Keratinocyte (primary cell): ENCODE data around the gene AP1AR. TPM values are rescaled to one million over a fixed set of nuclear protein-coding genes. Genes with fewer than 3 reads are reported as not detected.

ENCODE experiments used
- DNase-seq: peaks from one replicate; pipeline ENCODE4 v3.0.0-alpha.2; 2011; ENCODE audit warnings: low read depth, missing footprints, low spot score
- FAIRE-seq: peaks from 2 replicates; lab custom pipeline; 2011; peaks lifted over from hg19 to GRCh38; lab: Jason Lieb, UNC
- H2AFZ ChIP-seq: 2 replicates; pipeline ENCODE4 v1.6.0; 2012; ENCODE audit warnings: low read length, control low read depth, inconsistent platforms; ENCODE audit not compliant: control insufficient read depth
- H3K27ac ChIP-seq: 2 replicates; pipeline ENCODE4 v1.5.1; 2011; ENCODE audit warnings: low read length; ENCODE audit not compliant: control insufficient read depth, insufficient read depth
- H3K27me3 ChIP-seq: 3 replicates; pipeline ENCODE4 v1.6.0; 2011; ENCODE audit warnings: low read length; ENCODE audit not compliant: control insufficient read depth, insufficient read depth; ENCODE audit errors: extremely low read depth
- H3K36me3 ChIP-seq, 2 experiments: 2 replicates in 1 of 2; 3 replicates in 1 of 2; pipeline ENCODE4 v1.5.1; 2011; ENCODE audit warnings: low read length in 2 of 2, mild to moderate bottlenecking in 1 of 2; ENCODE audit not compliant: control insufficient read depth in 2 of 2, insufficient read depth in 2 of 2; ENCODE audit errors: extremely low read depth in 1 of 2
- H3K4me1 ChIP-seq: 3 replicates; pipeline ENCODE4 v1.5.1; 2011; ENCODE audit warnings: low read length; ENCODE audit not compliant: control insufficient read depth, insufficient read depth; ENCODE audit errors: extremely low read depth
- H3K4me2 ChIP-seq: 3 replicates; pipeline ENCODE4 v1.6.0; 2011; ENCODE audit warnings: low read depth, low read length; ENCODE audit not compliant: control insufficient read depth, insufficient read depth; ENCODE audit errors: extremely low read depth
- H3K4me3 ChIP-seq, 3 experiments: fragments of 200-600 bp in 1 of 3; sonication (generic) in 1 of 3; 2 replicates in 2 of 3; 3 replicates in 1 of 3; pipeline ENCODE4 v1.5.1; 2011 to 2016; ENCODE audit warnings: low read length in 3 of 3, mild to moderate bottlenecking in 3 of 3, control low read depth in 2 of 3, inconsistent platforms in 1 of 3, low read depth in 1 of 3, mixed read lengths in 1 of 3, mixed run types in 1 of 3, moderate library complexity in 1 of 3; ENCODE audit not compliant: control insufficient read depth in 2 of 3, insufficient read depth in 2 of 3; ENCODE audit errors: extremely low read depth in 1 of 3
- H3K79me2 ChIP-seq: 2 replicates; pipeline ENCODE4 v1.6.0; 2012; ENCODE audit warnings: low read length; ENCODE audit not compliant: control insufficient read depth, insufficient read depth
- H3K9ac ChIP-seq: 3 replicates; pipeline ENCODE4 v1.6.0; 2011; ENCODE audit warnings: low read length; ENCODE audit not compliant: control insufficient read depth, insufficient read depth; ENCODE audit errors: extremely low read depth
- H3K9me1 ChIP-seq: 3 replicates; pipeline ENCODE4 v1.6.0; 2011; ENCODE audit warnings: low read length; ENCODE audit not compliant: control insufficient read depth, insufficient read depth; ENCODE audit errors: extremely low read depth
- H3K9me3 ChIP-seq: 2 replicates; pipeline ENCODE4 v1.5.1; 2012; ENCODE audit warnings: low read depth, low read length; ENCODE audit not compliant: control insufficient read depth
- H4K20me1 ChIP-seq: 3 replicates; pipeline ENCODE4 v1.6.0; 2011; ENCODE audit warnings: low read length; ENCODE audit not compliant: control insufficient read depth, insufficient read depth; ENCODE audit errors: extremely low read depth
- CTCF ChIP-seq, 3 experiments: IDR thresholded peaks in 1 of 3; conservative IDR thresholded peaks in 1 of 3; optimal IDR thresholded peaks in 1 of 3; 2 replicates in 2 of 3; 3 replicates in 1 of 3; pipeline versions ENCODE3 to v1.5.1; 2011; ENCODE audit warnings: low read length in 3 of 3, mild to moderate bottlenecking in 3 of 3, moderate library complexity in 2 of 3, control low read depth in 1 of 3, inconsistent platforms in 1 of 3; ENCODE audit not compliant: insufficient read depth in 2 of 3; ENCODE audit errors: extremely low read depth in 1 of 3
- EZH2 ChIP-seq: IDR thresholded peaks from one replicate; pipeline ENCODE4 v1.6.1; 2012; ENCODE audit warnings: inconsistent platforms, mild to moderate bottlenecking, low read length, moderate library complexity
- dilution Hi-C: fragments of 300-500 bp; cut with MboI; formaldehyde crosslinking; loops from one replicate; pipeline ENCODE4 v1.7.0; 2020; ENCODE audit warnings: low sequenced_read_pairs; ENCODE audit not compliant: extremely low pct_ligation_motif_present
- polyA plus RNA-seq, 5 experiments: library from polyadenylated mRNA; depleted of rRNA in 3 of 5; stranded (reverse) in 3 of 5; stranded (forward) in 1 of 5; unstranded in 1 of 5; fragments of >200 nt; gene quantifications; 1 replicate in 1 of 5; 2 replicates in 3 of 5; 3 replicates in 1 of 5; pipeline versions ENCODE4 v1.2.1 to v1.2.3, GENCODE V29; 2011 to 2012; ENCODE audit warnings: missing spikeins in 2 of 5, low read depth in 1 of 5, low replicate concordance in 1 of 5

Gene AP1AR
- polyA plus RNA-seq, 1 donor (not counting 4 experiments of a cell fraction or from before 2014, with no cell fraction given), result 17.5 TPM

- Histone ChIP-seq H2AFZ (no peak overlapping the region), H3K27me3 (no peaks in the 10 kb centered on the region), H3K27ac (no peak overlapping the region), H3K9ac (no peak overlapping the region), H3K4me1 (no peaks in the 10 kb centered on the region), H3K4me2 (no peak overlapping the region), H3K36me3 (no peaks in the 10 kb centered on the region), H3K79me2 (no peaks in the 10 kb centered on the region), H3K9me1 (no peaks in the 10 kb centered on the region), H4K20me1 (no peaks in the 10 kb centered on the region), H3K4me3 (no peak overlapping the region), H3K9me3 (no peaks in the 10 kb centered on the region)
- no peak for TF ChIP-seq EZH2
- TF ChIP-seq CTCF (optimal IDR thresholded peaks at IDR 0.05 in 1 of 3, IDR thresholded peaks at IDR 0.05 in 1 of 3, conservative IDR thresholded peaks at IDR 0.05 in 1 of 3; ENCODE audit: extremely low read depth in 1 of 3, insufficient read depth in 2 of 3, low read length in 3 of 3), result peak in 1 of 3 experiments; percentile 9
- dilution Hi-C loops, result no loop called here
- no peak for DNase-seq
- FAIRE-seq, result no peak
These were observed 41.8 kb upstream of the AP1AR start for GRCh38 chr4:112189754-112190153.

- no peak overlapping the region for H3K9ac ChIP-seq
- no peak for DNase-seq
- no peaks in the 10 kb centered on the region for H3K36me3 ChIP-seq
- no peaks in the 10 kb centered on the region for H3K9me1 ChIP-seq
- dilution Hi-C loops, result no loop called here
- H3K27me3 ChIP-seq, result no peaks in the 10 kb centered on the region
- no peaks in the 10 kb centered on the region for H3K9me3 ChIP-seq
- FAIRE-seq, result no peak
- H3K27ac ChIP-seq, result no peak overlapping the region
- TF ChIP-seq EZH2, result no peak
- TF ChIP-seq CTCF (optimal IDR thresholded peaks at IDR 0.05 in 1 of 3, IDR thresholded peaks at IDR 0.05 in 1 of 3, conservative IDR thresholded peaks at IDR 0.05 in 1 of 3; ENCODE audit: extremely low read depth in 1 of 3, insufficient read depth in 2 of 3, low read length in 3 of 3), result no peak
- H3K4me3 ChIP-seq, result no peak overlapping the region
- no peaks in the 10 kb centered on the region for H4K20me1 ChIP-seq
- no peak overlapping the region for H2AFZ ChIP-seq
- no peaks in the 10 kb centered on the region for H3K79me2 ChIP-seq
- H3K4me2 ChIP-seq, result no peak overlapping the region
- no peaks in the 10 kb centered on the region for H3K4me1 ChIP-seq
These were observed 40.9 kb upstream of the AP1AR start for GRCh38 chr4:112190684-112191083.
